Trophoblast cell (in vitro differentiated cells and primary cell): Measurements from ENCODE around the gene ARL5B.
A peak's percentile ranks its signal among the peaks of the same experiment; 100 is the strongest.

Experiments used
- DNase-seq, 2 donors: peaks; one replicate each; pipeline ENCODE4 v3.0.0-alpha.2; 2016
- H2AFZ ChIP-seq: 2 replicates; pipeline ENCODE4 v1.6.1; 2013; ENCODE audit warnings: low read length, moderate library complexity, mild to moderate bottlenecking; ENCODE audit not compliant: insufficient read depth, poor library complexity
- H2AK5ac ChIP-seq: 2 replicates; pipeline ENCODE4 v1.6.1; 2013; ENCODE audit warnings: mild to moderate bottlenecking, low read length
- H2BK120ac ChIP-seq: 2 replicates; pipeline ENCODE4 v1.6.1; 2013; ENCODE audit warnings: low read length, mild to moderate bottlenecking, moderate library complexity; ENCODE audit not compliant: insufficient read depth, poor library complexity
- H2BK12ac ChIP-seq: 2 replicates; pipeline ENCODE4 v1.6.1; 2013; ENCODE audit warnings: mild to moderate bottlenecking, low read length, moderate library complexity
- H2BK5ac ChIP-seq: 2 replicates; pipeline ENCODE4 v1.6.1; 2013; ENCODE audit warnings: low read length, low read depth, moderate library complexity, mild to moderate bottlenecking; ENCODE audit not compliant: poor library complexity
- H3K14ac ChIP-seq: 2 replicates; pipeline ENCODE4 v1.6.1; 2013; ENCODE audit warnings: mild to moderate bottlenecking, low read length
- H3K18ac ChIP-seq: 2 replicates; pipeline ENCODE4 v1.6.1; 2013; ENCODE audit warnings: mild to moderate bottlenecking, low read length
- H3K23ac ChIP-seq: 2 replicates; pipeline ENCODE4 v1.6.1; 2013; ENCODE audit warnings: low read length
- H3K27ac ChIP-seq: 2 replicates; pipeline ENCODE4 v1.5.1; 2013; ENCODE audit warnings: low read depth, mild to moderate bottlenecking, inconsistent platforms, low read length, moderate library complexity
- H3K27me3 ChIP-seq: 2 replicates; pipeline ENCODE4 v1.6.1; 2013; ENCODE audit warnings: inconsistent platforms, mild to moderate bottlenecking, low read length, moderate library complexity; ENCODE audit not compliant: insufficient read depth
- H3K36me3 ChIP-seq, 2 experiments: 1 replicate in 1 of 2; 2 replicates in 1 of 2; pipeline ENCODE4 v1.6.1; 2013; ENCODE audit warnings: low read length in 2 of 2, mild to moderate bottlenecking in 2 of 2, moderate library complexity in 1 of 2; ENCODE audit not compliant: insufficient read depth in 2 of 2, control insufficient read depth in 1 of 2
- H3K4ac ChIP-seq: 2 replicates; pipeline ENCODE4 v1.6.1; 2013; ENCODE audit warnings: low read depth, mild to moderate bottlenecking, low read length, moderate library complexity
- H3K4me1 ChIP-seq, 2 experiments: 1 replicate in 1 of 2; 2 replicates in 1 of 2; pipeline ENCODE4 v1.6.1; 2013; ENCODE audit warnings: low read length in 2 of 2, mild to moderate bottlenecking in 2 of 2, moderate library complexity in 1 of 2; ENCODE audit not compliant: insufficient read depth in 2 of 2, control insufficient read depth in 1 of 2
- H3K4me2 ChIP-seq: 2 replicates; pipeline ENCODE4 v1.6.1; 2013; ENCODE audit warnings: inconsistent platforms, mild to moderate bottlenecking, low read length, moderate library complexity
- H3K4me3 ChIP-seq: 2 replicates; pipeline ENCODE4 v1.5.1; 2013; ENCODE audit warnings: mild to moderate bottlenecking, low read depth, low read length, inconsistent platforms
- H3K79me1 ChIP-seq: one replicate; pipeline ENCODE4 v1.6.1; 2013; ENCODE audit warnings: low read length
- H3K79me2 ChIP-seq: 2 replicates; pipeline ENCODE4 v1.6.1; 2013; ENCODE audit warnings: low read length, mild to moderate bottlenecking; ENCODE audit not compliant: control insufficient read depth, insufficient read depth, poor library complexity
- H3K9ac ChIP-seq: 2 replicates; pipeline ENCODE4 v1.6.1; 2013; ENCODE audit warnings: mild to moderate bottlenecking, low read length
- H3K9me3 ChIP-seq: 2 replicates; pipeline ENCODE4 v1.6.1; 2013; ENCODE audit warnings: low read depth, mild to moderate bottlenecking, control low read depth, inconsistent platforms, low read length; ENCODE audit not compliant: insufficient read depth
- H4K12ac ChIP-seq: 2 replicates; pipeline ENCODE4 v1.6.1; 2013; ENCODE audit warnings: low read depth, mild to moderate bottlenecking, low read length, moderate library complexity
- H4K8ac ChIP-seq: 2 replicates; pipeline ENCODE4 v1.6.1; 2013; ENCODE audit warnings: low read depth, mild to moderate bottlenecking, low read length, moderate library complexity
- H4K91ac ChIP-seq: one replicate; pipeline ENCODE4 v1.6.1; 2013; ENCODE audit warnings: low read depth, mild to moderate bottlenecking, low read length, moderate library complexity
- WGBS: extraction: QIAGEN DNeasy Blood & Tissue Kit; methylation state at CpG from one replicate; pipeline ENCODE4 v1.1.7; 2013; ENCODE audit warnings: missing lambda C conversion rate; ENCODE audit not compliant: insufficient read length, insufficient coverage; ENCODE audit errors: extremely low coverage; 5-methylcytosine and 5-hydroxymethylcytosine counted together

ARL5B gene

GRCh38 chr10:18675086-18675801, 16.0 kb downstream of the ARL5B start:
- no peak overlapping the region for H3K4me3 ChIP-seq
- no CpG with 5 or more reads among the region's 4 CpGs for WGBS
- DNase-seq, result no peak

GRCh38 chr10:18680754-18681153, 21.5 kb downstream of the ARL5B start:
- Histone ChIP-seq H3K9ac (no peak overlapping the region), H3K4me2 (no peak overlapping the region), H3K9me3 (no peaks in the 10 kb centered on the region), H3K18ac (no peak overlapping the region), H3K14ac (no peak overlapping the region), H3K36me3 (peaks cover 0 to 2% of the 10 kb centered on the region in 2 experiments), H2BK12ac (no peak overlapping the region), H2BK5ac (no peak overlapping the region), H4K12ac (no peak overlapping the region), H2BK120ac (no peak overlapping the region), H4K8ac (no peak overlapping the region), H3K27ac (no peak overlapping the region), H3K4ac (no peak overlapping the region), H3K79me1 (no peaks in the 10 kb centered on the region), H2AFZ (no peak overlapping the region), H3K79me2 (no peaks in the 10 kb centered on the region), H3K27me3 (no peaks in the 10 kb centered on the region), H4K91ac (no peak overlapping the region), H3K23ac (no peak overlapping the region), H3K4me1 (peaks cover 0 to 10% of the 10 kb centered on the region in 2 experiments), H2AK5ac (no peak overlapping the region), H3K4me3 (no peak overlapping the region)
- DNase-seq, result no peak
- WGBS, result no CpG with 5 or more reads among the region's 3 CpGs

More at GRCh38 chr10:18675086-18675801, 16.0 kb downstream of the ARL5B start:
- no peak overlapping the region for H4K12ac ChIP-seq
- H2BK120ac ChIP-seq, result no peak overlapping the region
- H2BK5ac ChIP-seq, result no peak overlapping the region
- no peaks in the 10 kb centered on the region for H3K79me1 ChIP-seq
- peaks cover 9 to 10% of the 10 kb centered on the region in 2 experiments for H3K36me3 ChIP-seq
- no peaks in the 10 kb centered on the region for H3K4me1 ChIP-seq
- no peak overlapping the region for H3K18ac ChIP-seq
- H2AK5ac ChIP-seq, result no peak overlapping the region
- H4K91ac ChIP-seq, result no peak overlapping the region
- H2BK12ac ChIP-seq, result no peak overlapping the region
- no peak overlapping the region for H3K9ac ChIP-seq
- H2AFZ ChIP-seq, result no peak overlapping the region
- H3K27ac ChIP-seq, result no peak overlapping the region
- no peak overlapping the region for H3K23ac ChIP-seq
- no peaks in the 10 kb centered on the region for H3K79me2 ChIP-seq
- no peak overlapping the region for H3K4me2 ChIP-seq
- H3K27me3 ChIP-seq, result no peaks in the 10 kb centered on the region
- no peak overlapping the region for H3K14ac ChIP-seq
- no peaks in the 10 kb centered on the region for H3K9me3 ChIP-seq
- H4K8ac ChIP-seq, result no peak overlapping the region
- H3K4ac ChIP-seq, result no peak overlapping the region

DNA sequence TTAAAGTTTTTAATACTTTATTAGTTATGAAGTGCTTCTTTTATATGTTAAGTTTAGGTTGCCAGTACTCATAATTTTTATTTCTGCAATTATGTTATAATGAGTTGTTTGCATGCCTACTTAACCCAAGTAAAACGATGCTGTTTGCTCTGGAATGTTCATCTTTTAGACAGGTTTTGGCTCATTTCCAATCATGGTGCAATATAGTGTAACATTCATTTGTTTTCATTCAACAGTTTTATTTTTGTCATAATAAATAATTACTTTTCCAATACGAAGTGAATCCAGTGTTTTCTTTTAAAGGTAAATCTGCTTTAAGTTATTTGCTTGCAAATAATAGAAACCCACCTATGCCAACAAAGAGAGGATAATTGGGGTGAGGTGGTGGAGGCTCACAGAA, 22.1 kb downstream of the ARL5B start:
- Histone ChIP-seq H3K4me2 (no peak overlapping the region), H3K27me3 (no peaks in the 10 kb centered on the region), H2BK5ac (no peak overlapping the region), H3K23ac (no peak overlapping the region), H4K8ac (no peak overlapping the region), H3K27ac (peak overlapping the region; percentile 88), H2AK5ac (no peak overlapping the region), H3K79me1 (no peaks in the 10 kb centered on the region), H3K14ac (no peak overlapping the region), H4K91ac (no peak overlapping the region), H3K4me3 (no peak overlapping the region), H3K79me2 (no peaks in the 10 kb centered on the region), H3K36me3 (peaks cover 0 to 2% of the 10 kb centered on the region in 2 experiments), H3K4me1 (peaks cover 0 to 10% of the 10 kb centered on the region in 2 experiments), H2BK12ac (no peak overlapping the region), H4K12ac (no peak overlapping the region), H3K9ac (no peak overlapping the region), H2BK120ac (no peak overlapping the region), H3K4ac (no peak overlapping the region), H3K18ac (no peak overlapping the region), H2AFZ (no peak overlapping the region), H3K9me3 (no peaks in the 10 kb centered on the region)
- no CpG with 5 or more reads among the region's 2 CpGs for WGBS
- DNase-seq, result peak in 1 of 2 donors; percentile 27

DNA sequence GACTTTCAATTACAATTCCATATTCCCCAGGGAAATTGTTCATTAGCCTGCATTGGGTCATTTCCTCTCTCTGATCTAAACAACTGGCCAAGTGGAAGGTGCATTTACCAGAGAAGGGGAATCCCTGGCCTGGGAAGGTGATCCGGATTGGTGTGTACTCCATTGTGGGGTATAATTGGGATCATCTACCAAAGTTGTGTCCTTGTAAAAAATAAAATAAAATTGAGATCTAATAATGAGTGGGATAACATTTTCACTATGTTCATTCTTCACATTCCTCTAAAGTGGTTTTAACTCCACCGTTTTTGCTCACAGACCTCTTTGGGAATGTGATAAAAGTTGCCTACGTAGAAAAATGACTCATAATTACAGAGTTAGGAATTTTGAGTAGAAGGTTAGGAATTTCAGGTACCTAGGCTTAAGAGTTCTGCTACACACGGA, 22.8 kb downstream of the ARL5B start:
- no CpG with 5 or more reads among the region's 4 CpGs for WGBS
- no peak overlapping the region for H3K4ac ChIP-seq
- H3K23ac ChIP-seq, result no peak overlapping the region
- H3K4me1 ChIP-seq, result peaks cover 0 to 10% of the 10 kb centered on the region in 2 experiments
- peak in 1 of 2 donors; percentile 82 for DNase-seq
- H3K27ac ChIP-seq, result peak overlapping the region; percentile 88
- H3K14ac ChIP-seq, result no peak overlapping the region
- no peak overlapping the region for H3K9ac ChIP-seq
- peak overlapping the region; percentile 18 for H3K4me2 ChIP-seq
- no peak overlapping the region for H2BK5ac ChIP-seq
- no peak overlapping the region for H2BK120ac ChIP-seq
- H3K27me3 ChIP-seq, result no peaks in the 10 kb centered on the region
- no peak overlapping the region for H2AFZ ChIP-seq
- no peak overlapping the region for H4K8ac ChIP-seq
- no peaks in the 10 kb centered on the region for H3K9me3 ChIP-seq
- H4K12ac ChIP-seq, result no peak overlapping the region
- H3K36me3 ChIP-seq, result peaks cover 0 to under 1% of the 10 kb centered on the region in 2 experiments
- no peaks in the 10 kb centered on the region for H3K79me2 ChIP-seq
- no peaks in the 10 kb centered on the region for H3K79me1 ChIP-seq
- no peak overlapping the region for H3K18ac ChIP-seq
- H2AK5ac ChIP-seq, result no peak overlapping the region
- H3K4me3 ChIP-seq, result no peak overlapping the region
- H2BK12ac ChIP-seq, result no peak overlapping the region
- no peak overlapping the region for H4K91ac ChIP-seq
